ENCODE results near the gene CDH4.

DNA sequence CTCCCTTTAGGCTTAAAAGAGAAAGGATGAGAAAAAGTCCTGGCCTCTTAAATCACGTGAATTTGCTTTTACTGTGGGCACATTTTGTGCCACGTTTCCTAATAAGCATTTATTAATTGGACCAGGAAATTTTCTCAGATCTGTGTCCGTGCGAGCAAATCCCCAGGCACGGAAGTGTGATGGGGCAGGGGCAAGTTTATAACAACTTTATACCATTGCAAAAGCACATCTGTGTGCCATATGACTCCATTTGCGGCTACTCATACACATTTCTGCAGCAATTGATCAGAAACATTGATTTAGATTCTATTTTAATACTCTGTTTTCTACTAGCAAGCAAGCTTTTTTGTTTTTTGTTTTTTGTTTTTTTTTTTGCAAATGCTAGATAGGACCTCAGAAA lies 440.4 kb downstream of the CDH4 start:
- TF ChIP-seq, protein P1, sequence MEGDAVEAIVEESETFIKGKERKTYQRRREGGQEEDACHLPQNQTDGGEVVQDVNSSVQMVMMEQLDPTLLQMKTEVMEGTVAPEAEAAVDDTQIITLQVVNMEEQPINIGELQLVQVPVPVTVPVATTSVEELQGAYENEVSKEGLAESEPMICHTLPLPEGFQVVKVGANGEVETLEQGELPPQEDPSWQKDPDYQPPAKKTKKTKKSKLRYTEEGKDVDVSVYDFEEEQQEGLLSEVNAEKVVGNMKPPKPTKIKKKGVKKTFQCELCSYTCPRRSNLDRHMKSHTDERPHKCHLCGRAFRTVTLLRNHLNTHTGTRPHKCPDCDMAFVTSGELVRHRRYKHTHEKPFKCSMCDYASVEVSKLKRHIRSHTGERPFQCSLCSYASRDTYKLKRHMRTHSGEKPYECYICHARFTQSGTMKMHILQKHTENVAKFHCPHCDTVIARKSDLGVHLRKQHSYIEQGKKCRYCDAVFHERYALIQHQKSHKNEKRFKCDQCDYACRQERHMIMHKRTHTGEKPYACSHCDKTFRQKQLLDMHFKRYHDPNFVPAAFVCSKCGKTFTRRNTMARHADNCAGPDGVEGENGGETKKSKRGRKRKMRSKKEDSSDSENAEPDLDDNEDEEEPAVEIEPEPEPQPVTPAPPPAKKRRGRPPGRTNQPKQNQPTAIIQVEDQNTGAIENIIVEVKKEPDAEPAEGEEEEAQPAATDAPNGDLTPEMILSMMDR (IDR thresholded peaks at IDR 0.05; ENCODE audit: insufficient read depth, low read length, poor library complexity, severe bottlenecking): no peak
- no peak for TF ChIP-seq EZH2phosphoT487 (conservative IDR thresholded peaks at IDR 0.05; ENCODE audit: low read length)
